SK-N-SH (cell line): ENCODE data around the gene DNPH1.

ENCODE experiments used
- ELF1 ChIP-seq: IDR thresholded peaks from 2 replicates; pipeline ENCODE4 v1.4.0; 2012
- EP300 ChIP-seq, 2 experiments: IDR thresholded peaks; 2 replicates each; pipeline versions ENCODE4 v1.4.0 to v1.6.1; 2012; ENCODE audit warnings: borderline replicate concordance in 1 of 2, low read depth in 1 of 2, low read length in 1 of 2
- FOXM1 ChIP-seq: IDR thresholded peaks from 2 replicates; pipeline ENCODE4 v1.4.0; 2012; ENCODE audit warnings: low read depth, mild to moderate bottlenecking
- GABPA ChIP-seq: IDR thresholded peaks from 2 replicates; pipeline ENCODE4 v1.4.0; 2012; ENCODE audit warnings: low read depth, mild to moderate bottlenecking
- GATA2 ChIP-seq: sonication (generic); formaldehyde crosslinking; IDR thresholded peaks from 2 replicates; pipeline ENCODE4 v1.5.0; 2020; ENCODE audit warnings: mild to moderate bottlenecking, missing genetic modification reagents
- NFIC ChIP-seq: IDR thresholded peaks from 2 replicates; pipeline ENCODE4 v1.4.0; 2012; ENCODE audit warnings: borderline replicate concordance
- POLR2AphosphoS5 ChIP-seq: IDR thresholded peaks from 2 replicates; pipeline ENCODE4 v1.6.1; 2012; ENCODE audit warnings: low read depth, low read length
- RCOR1 ChIP-seq: fragments of 150-350 bp; IDR thresholded peaks from 2 replicates; pipeline ENCODE4 v1.6.1; 2017; ENCODE audit warnings: antibody characterized with exemption, low read length
- TAF1 ChIP-seq: IDR thresholded peaks from 2 replicates; pipeline ENCODE4 v1.6.1; 2012; ENCODE audit warnings: low read depth, mild to moderate bottlenecking, low read length, moderate library complexity, borderline replicate concordance
- TEAD4 ChIP-seq: IDR thresholded peaks from 2 replicates; pipeline ENCODE4 v1.4.0; 2012; ENCODE audit warnings: mild to moderate bottlenecking, borderline replicate concordance; ENCODE audit not compliant: insufficient read depth
- YY1 ChIP-seq: IDR thresholded peaks from 2 replicates; pipeline ENCODE4 v1.4.0; 2012; ENCODE audit warnings: low read depth, mild to moderate bottlenecking
- TF ChIP-seq, protein P1 (sequence below): IDR thresholded peaks from 2 replicates; pipeline ENCODE4 v1.4.0; 2012; ENCODE audit warnings: low read depth, borderline replicate concordance
- TF ChIP-seq, protein P2 (sequence below): fragments of 200-600 bp; sonication (generic); IDR thresholded peaks from 2 replicates; pipeline ENCODE4 v1.6.1; 2017; ENCODE audit warnings: antibody characterized with exemption, mild to moderate bottlenecking, moderate library complexity

DNA sequence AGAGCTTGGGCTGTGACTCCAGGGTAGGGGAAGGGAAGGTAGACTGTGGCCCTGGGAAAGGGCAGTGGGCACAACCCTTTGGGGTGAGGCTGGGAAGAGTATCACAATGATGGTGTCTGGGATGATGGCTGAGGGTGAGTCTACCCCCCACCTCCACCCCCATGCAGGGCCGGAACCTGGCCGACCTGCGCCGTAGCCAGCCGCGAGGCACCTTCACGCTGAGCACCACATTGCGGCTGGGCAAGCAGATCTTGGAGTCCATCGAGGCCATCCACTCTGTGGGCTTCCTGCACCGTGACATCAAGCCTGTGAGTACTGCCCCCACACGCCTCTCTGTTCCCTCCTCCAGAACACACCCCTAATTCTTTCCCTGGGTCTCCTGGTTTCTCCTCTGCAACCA lies 24.1 kb upstream of the DNPH1 start:
- no peak for TF ChIP-seq FOXM1
- TF ChIP-seq, protein P1, sequence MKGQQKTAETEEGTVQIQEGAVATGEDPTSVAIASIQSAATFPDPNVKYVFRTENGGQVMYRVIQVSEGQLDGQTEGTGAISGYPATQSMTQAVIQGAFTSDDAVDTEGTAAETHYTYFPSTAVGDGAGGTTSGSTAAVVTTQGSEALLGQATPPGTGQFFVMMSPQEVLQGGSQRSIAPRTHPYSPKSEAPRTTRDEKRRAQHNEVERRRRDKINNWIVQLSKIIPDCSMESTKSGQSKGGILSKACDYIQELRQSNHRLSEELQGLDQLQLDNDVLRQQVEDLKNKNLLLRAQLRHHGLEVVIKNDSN, result no peak
- no peak for TF ChIP-seq EP300 (IDR thresholded peaks at IDR 0.05; ENCODE audit: borderline replicate concordance in 1 of 2, low read depth in 1 of 2, low read length in 1 of 2)
- TF ChIP-seq POLR2AphosphoS5, result no peak
- TF ChIP-seq, protein P2, sequence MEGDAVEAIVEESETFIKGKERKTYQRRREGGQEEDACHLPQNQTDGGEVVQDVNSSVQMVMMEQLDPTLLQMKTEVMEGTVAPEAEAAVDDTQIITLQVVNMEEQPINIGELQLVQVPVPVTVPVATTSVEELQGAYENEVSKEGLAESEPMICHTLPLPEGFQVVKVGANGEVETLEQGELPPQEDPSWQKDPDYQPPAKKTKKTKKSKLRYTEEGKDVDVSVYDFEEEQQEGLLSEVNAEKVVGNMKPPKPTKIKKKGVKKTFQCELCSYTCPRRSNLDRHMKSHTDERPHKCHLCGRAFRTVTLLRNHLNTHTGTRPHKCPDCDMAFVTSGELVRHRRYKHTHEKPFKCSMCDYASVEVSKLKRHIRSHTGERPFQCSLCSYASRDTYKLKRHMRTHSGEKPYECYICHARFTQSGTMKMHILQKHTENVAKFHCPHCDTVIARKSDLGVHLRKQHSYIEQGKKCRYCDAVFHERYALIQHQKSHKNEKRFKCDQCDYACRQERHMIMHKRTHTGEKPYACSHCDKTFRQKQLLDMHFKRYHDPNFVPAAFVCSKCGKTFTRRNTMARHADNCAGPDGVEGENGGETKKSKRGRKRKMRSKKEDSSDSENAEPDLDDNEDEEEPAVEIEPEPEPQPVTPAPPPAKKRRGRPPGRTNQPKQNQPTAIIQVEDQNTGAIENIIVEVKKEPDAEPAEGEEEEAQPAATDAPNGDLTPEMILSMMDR, result no peak
- no peak for TF ChIP-seq GATA2 (CRISPR knock-in tag)
- TF ChIP-seq ELF1, result no peak
- no peak for TF ChIP-seq RCOR1
- no peak for TF ChIP-seq TAF1
- no peak for TF ChIP-seq YY1
- no peak for TF ChIP-seq GABPA
- TF ChIP-seq NFIC, result no peak
- TF ChIP-seq TEAD4, result no peak
